T-helper 1 cell treated with Interleukin-12 subunit alpha and Interleukin-12 subunit beta and Interleukin-4 antibody, amounts not matched to agents 30 ng/mL and 1 ng/mL, for 36 hours (primary cell): ENCODE measurements around the gene PPARG. TPM values are rescaled to one million over a fixed set of nuclear protein-coding genes. Genes with fewer than 3 reads are reported as not detected.
"Not testable (repeated sequence)": the region's sequence is repeated elsewhere in the genome, so short reads cannot be mapped to it uniquely, and the experiment has no call there.

Experiments
- intact Hi-C: fragments of 100-400 bp; cut with micrococcal nuclease; formaldehyde crosslinking; loops from one replicate; pipeline ENCODE4 v1.15.1; 2024
- total RNA-seq: library from RNA; stranded (reverse); gene quantifications from 2 replicates; pipeline ENCODE4 v1.2.3, GENCODE V29; 2022

Gene PPARG
- total RNA-seq, 1 donor from 2014 or later = 0.91 TPM

- intact Hi-C loops = no loop called here
Measured at GRCh38 chr3:12278566-12278965, 10.3 kb upstream of the PPARG start.

- intact Hi-C loops = no loop called here
Measured at GRCh38 chr3:12279591-12280326, 9.1 kb upstream of the PPARG start.

GRCh38 chr3:12280357-12280806 is 8.5 kb upstream of the PPARG start:
- intact Hi-C loops = no loop called here

GRCh38 chr3:12284591-12284990 is 4.3 kb upstream of the PPARG start:
- intact Hi-C loops = no loop called here

- intact Hi-C loops = no loop called here
Measured at GRCh38 chr3:12285003-12285555, 3.8 kb upstream of the PPARG start.

- intact Hi-C loops = not testable (repeated sequence)
Measured at GRCh38 chr3:12285779-12286178, 3.1 kb upstream of the PPARG start.

- intact Hi-C loops = no loop called here
Measured at GRCh38 chr3:12286504-12286903, 2.4 kb upstream of the PPARG start.

- intact Hi-C loops = no loop called here
Measured at GRCh38 chr3:12286927-12287726, 1.7 kb upstream of the PPARG start.

- intact Hi-C loops = loop anchor here (2.0 kb wide), 1 partner anchor 197 kb away; the partner anchor contains the start of gene TSEN2
Measured at GRCh38 chr3:12287727-12288181, 1.1 kb upstream of the PPARG start.

- intact Hi-C loops = loop anchor here (2.0 kb wide), 1 partner anchor 195 kb away; the partner anchor contains the start of gene TSEN2
Measured at GRCh38 chr3:12289524-12289923, 654 bp downstream of the PPARG start.

GRCh38 chr3:12292770-12293169 is 3.9 kb downstream of the PPARG start:
- intact Hi-C loops = loop anchor here (10.0 kb wide), 1 partner anchor 158 kb away; no protein-coding TSS in a partner anchor

- intact Hi-C loops = loop anchor here (10.0 kb wide), 1 partner anchor 160 kb away; no protein-coding TSS in a partner anchor
Measured at GRCh38 chr3:12294885-12295580, 6.2 kb downstream of the PPARG start.

GRCh38 chr3:12296511-12296910 is 7.6 kb downstream of the PPARG start:
- intact Hi-C loops = loop anchor here (10.0 kb wide), 1 partner anchor 162 kb away; no protein-coding TSS in a partner anchor

- intact Hi-C loops = loop anchor here (10.0 kb wide), 1 partner anchor 164 kb away; no protein-coding TSS in a partner anchor
Measured at GRCh38 chr3:12299026-12299425, 10.2 kb downstream of the PPARG start.

- intact Hi-C loops = no loop called here
Measured at GRCh38 chr3:12300137-12300536, 11.3 kb downstream of the PPARG start.

GRCh38 chr3:12301031-12301430 is 12.2 kb downstream of the PPARG start:
- intact Hi-C loops = no loop called here

- intact Hi-C loops = no loop called here
Measured at GRCh38 chr3:12301513-12301912, 12.6 kb downstream of the PPARG start.

GRCh38 chr3:12302564-12302963 is 13.7 kb downstream of the PPARG start:
- intact Hi-C loops = no loop called here

- intact Hi-C loops = no loop called here
Measured at GRCh38 chr3:12303534-12303933, 14.7 kb downstream of the PPARG start.

GRCh38 chr3:12303993-12304392 is 15.1 kb downstream of the PPARG start:
- intact Hi-C loops = no loop called here

GRCh38 chr3:12307136-12307535 is 18.3 kb downstream of the PPARG start:
- intact Hi-C loops = no loop called here
